ENCODE results near the gene NINJ2. TPM values are rescaled to one million over a fixed set of nuclear protein-coding genes. Genes with fewer than 3 reads are reported as not detected.

The NINJ2 gene
- total RNA-seq, 4 donors from 2014 or later = 0.78 to 9.0 (median 5.2) TPM

- TF ChIP-seq CTCF (IDR thresholded peaks at IDR 0.05) = no peak
- TF ChIP-seq POLR2A (IDR thresholded peaks at IDR 0.05) = no peak
- TF ChIP-seq EP300 (IDR thresholded peaks at IDR 0.05) = no peak
- no peak for TF ChIP-seq POLR2AphosphoS5 (IDR thresholded peaks at IDR 0.05)
- no peak for ATAC-seq
- H3K4me1 ChIP-seq = peaks cover 0 to 8% (median 0%) of the 10 kb centered on the region in 3 donors
- H3K9me3 ChIP-seq = no peaks in the 10 kb centered on the region
- H3K4me3 ChIP-seq = no peak overlapping the region
- no peaks in the 10 kb centered on the region for H3K36me3 ChIP-seq
- WGBS, 2 donors (ENCODE audit: low coverage in 1 of 2) = 74 to 76% methylated on average over 9 to 20 of the region's 41 CpGs
- H3K27me3 ChIP-seq = peaks cover 45% of the 10 kb centered on the region
- H3K27ac ChIP-seq = no peak overlapping the region
These were observed 116.9 kb downstream of the NINJ2 start for GRCh38 chr12:546265-546919.

- H3K4me1 ChIP-seq = peaks cover 0 to 8% (median 0%) of the 10 kb centered on the region in 3 donors
- ATAC-seq = no peak
- WGBS, 2 donors (ENCODE audit: low coverage in 1 of 2) = 49% methylated on average over 2 of the region's 6 CpGs; no CpG with 5 or more reads in 1 of the 2 donors
- no peak overlapping the region for H3K27ac ChIP-seq
- H3K4me3 ChIP-seq = no peak overlapping the region
- peaks cover 45% of the 10 kb centered on the region for H3K27me3 ChIP-seq
- H3K9me3 ChIP-seq = no peaks in the 10 kb centered on the region
- H3K36me3 ChIP-seq = no peaks in the 10 kb centered on the region
- TF ChIP-seq CTCF (IDR thresholded peaks at IDR 0.05) (no peak), POLR2A (IDR thresholded peaks at IDR 0.05) (no peak), POLR2AphosphoS5 (IDR thresholded peaks at IDR 0.05) (no peak), EP300 (IDR thresholded peaks at IDR 0.05) (no peak)
These were observed 117.4 kb downstream of the NINJ2 start for GRCh38 chr12:545835-546234.

- Histone ChIP-seq H3K27me3 (peaks cover 45% of the 10 kb centered on the region), H3K4me1 (peaks cover 0 to 8% (median 0%) of the 10 kb centered on the region in 3 donors), H3K27ac (no peak overlapping the region), H3K9me3 (no peaks in the 10 kb centered on the region), H3K36me3 (no peaks in the 10 kb centered on the region), H3K4me3 (no peak overlapping the region)
- 83 to 87% methylated on average over 1 to 2 of the region's 9 CpGs for WGBS, 2 donors (ENCODE audit: low coverage in 1 of 2)
- ATAC-seq = no peak
- TF ChIP-seq EP300 (IDR thresholded peaks at IDR 0.05) (no peak), POLR2AphosphoS5 (IDR thresholded peaks at IDR 0.05) (no peak), CTCF (IDR thresholded peaks at IDR 0.05) (no peak)
These were observed 118.2 kb downstream of the NINJ2 start for GRCh38 chr12:544941-545635.

GRCh38 chr12:544142-544541 lies 119.1 kb downstream of the NINJ2 start:
- peaks cover 0 to 13% (median 0%) of the 10 kb centered on the region in 3 donors for H3K4me1 ChIP-seq
- H3K36me3 ChIP-seq = no peaks in the 10 kb centered on the region
- no peak for ATAC-seq
- TF ChIP-seq POLR2A (IDR thresholded peaks at IDR 0.05) (no peak), CTCF (IDR thresholded peaks at IDR 0.05) (no peak), POLR2AphosphoS5 (IDR thresholded peaks at IDR 0.05) (no peak), EP300 (IDR thresholded peaks at IDR 0.05) (no peak)
- H3K27me3 ChIP-seq = peaks cover 45% of the 10 kb centered on the region
- WGBS, 2 donors (ENCODE audit: low coverage in 1 of 2) = no CpG with 5 or more reads among the region's 8 CpGs
- no peaks in the 10 kb centered on the region for H3K9me3 ChIP-seq
- no peak overlapping the region for H3K27ac ChIP-seq
- no peak overlapping the region for H3K4me3 ChIP-seq

GRCh38 chr12:543114-543451 lies 120.2 kb downstream of the NINJ2 start:
- H3K36me3 ChIP-seq = no peaks in the 10 kb centered on the region
- peaks cover 0 to 21% (median 0%) of the 10 kb centered on the region in 3 donors for H3K4me1 ChIP-seq
- no CpG with 5 or more reads among the region's 9 CpGs for WGBS, 2 donors (ENCODE audit: low coverage in 1 of 2)
- no peak for TF ChIP-seq CTCF (IDR thresholded peaks at IDR 0.05)
- no peak for TF ChIP-seq POLR2A (IDR thresholded peaks at IDR 0.05)
- no peak for TF ChIP-seq POLR2AphosphoS5 (IDR thresholded peaks at IDR 0.05)
- H3K9me3 ChIP-seq = no peaks in the 10 kb centered on the region
- ATAC-seq = no peak
- peaks cover 42% of the 10 kb centered on the region for H3K27me3 ChIP-seq
- no peak overlapping the region for H3K4me3 ChIP-seq
- H3K27ac ChIP-seq = no peak overlapping the region

All from gastroesophageal sphincter (tissue), 4 donors.